ENCODE results near the gene SDK1.
A peak's percentile ranks its signal among the peaks of the same experiment; 100 is the strongest.

SDK1 gene

GRCh38 chr7:4177001-4177400, 875.9 kb downstream of the SDK1 start:
- DNase-seq: no peak
- in situ Hi-C loops (cut with HindIII; ENCODE audit: low pct_ligation_motif_present, low pct_unique_long_range_greater_than_20kb, low sequenced_read_pairs): no loop called here

DNA sequence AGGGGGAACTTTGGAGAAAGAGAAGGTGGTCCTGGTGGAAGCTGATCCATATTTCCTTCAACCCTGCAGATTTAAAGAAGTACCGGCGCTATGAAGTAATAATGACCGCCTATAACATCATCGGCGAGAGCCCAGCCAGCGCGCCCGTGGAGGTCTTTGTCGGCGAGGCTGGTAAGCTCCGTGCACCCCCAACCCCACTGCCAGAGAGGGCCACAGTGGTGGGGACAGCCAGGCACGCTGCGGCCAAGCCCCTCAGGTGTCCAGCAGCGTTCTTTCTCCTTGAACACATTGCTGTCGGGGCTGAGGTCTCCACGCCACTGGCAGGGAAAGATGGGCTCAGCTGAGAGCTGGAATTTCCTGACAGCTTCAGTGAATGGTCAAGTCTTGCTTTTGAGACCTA, 877.4 kb downstream of the SDK1 start:
- DNase-seq: no peak
- in situ Hi-C loops (cut with HindIII; ENCODE audit: low pct_ligation_motif_present, low pct_unique_long_range_greater_than_20kb, low sequenced_read_pairs): no loop called here

DNA sequence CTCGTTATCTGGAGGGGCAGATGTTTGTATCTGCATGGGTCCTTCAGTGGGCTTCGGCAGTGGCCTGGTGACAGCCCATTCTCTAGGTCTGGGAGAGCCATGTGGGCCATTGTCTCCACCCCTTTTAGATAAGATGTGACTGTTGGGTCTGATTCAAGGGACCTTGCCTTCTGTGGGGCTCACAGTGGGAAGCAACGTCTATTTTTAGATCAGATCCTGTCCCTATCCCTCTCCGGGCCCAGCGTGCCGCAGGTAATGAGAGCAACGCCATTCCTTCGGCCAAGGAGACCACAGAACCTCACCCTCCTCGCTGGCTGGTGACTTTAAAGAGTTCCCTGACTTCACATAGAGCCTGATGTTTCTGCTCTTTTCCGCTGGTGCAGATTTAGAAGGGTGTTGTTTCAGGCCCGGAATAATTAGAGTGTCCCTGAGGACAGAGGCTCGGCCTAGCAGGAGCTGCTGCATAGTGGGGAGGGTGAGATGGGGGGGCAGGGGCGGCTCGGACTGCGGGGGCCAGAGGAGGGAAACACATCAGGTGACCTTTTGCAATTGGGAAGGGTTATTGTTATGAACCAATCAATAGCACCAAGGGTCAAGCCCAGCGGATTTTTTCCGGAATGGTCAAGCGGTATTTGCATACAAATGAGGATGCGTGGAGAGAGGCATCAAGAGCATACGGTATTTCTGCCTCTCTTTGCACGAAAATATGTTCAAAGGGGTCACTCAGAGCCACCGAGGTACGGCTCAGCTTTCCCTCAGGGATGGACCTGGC, 878.0 kb downstream of the SDK1 start:
- in situ Hi-C loops (cut with HindIII; ENCODE audit: low pct_ligation_motif_present, low pct_unique_long_range_greater_than_20kb, low sequenced_read_pairs): no loop called here
- DNase-seq: no peak

DNA sequence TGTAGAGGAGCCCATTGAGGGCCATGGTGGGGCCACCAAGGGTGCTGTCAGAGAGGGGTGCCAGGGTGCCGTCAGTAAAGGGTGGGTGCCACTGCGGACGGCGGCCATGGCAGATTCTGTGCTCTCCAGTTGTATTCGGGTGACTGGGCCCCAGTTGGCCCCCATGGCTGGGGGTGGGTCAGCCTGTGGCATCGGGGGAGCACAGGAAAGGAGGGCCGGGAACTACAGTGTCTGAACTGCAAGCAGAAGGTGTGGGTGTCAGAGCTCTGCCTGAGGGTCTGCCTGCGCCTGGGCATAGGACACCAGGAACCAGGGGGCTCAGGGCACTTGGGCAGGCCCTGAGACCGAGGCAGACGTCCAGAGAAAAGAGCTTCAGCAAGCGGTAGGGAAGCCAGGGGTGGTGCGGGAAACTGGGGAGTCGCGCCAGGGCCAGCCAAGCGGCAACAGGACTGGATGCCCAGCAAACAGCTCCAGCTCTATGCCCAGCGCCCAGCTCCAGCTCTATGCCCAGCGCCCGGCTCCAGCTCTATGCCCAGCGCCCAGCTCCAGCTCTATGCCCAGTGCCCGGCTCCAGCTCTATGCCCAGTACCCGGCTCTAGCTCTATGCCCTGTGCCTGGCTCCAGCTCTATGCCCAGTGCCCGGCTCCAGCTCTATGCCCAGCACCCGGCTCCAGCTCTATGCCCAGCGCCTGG, 878.8 kb downstream of the SDK1 start:
- no peak for DNase-seq
- in situ Hi-C loops (cut with HindIII; ENCODE audit: low pct_ligation_motif_present, low pct_unique_long_range_greater_than_20kb, low sequenced_read_pairs): no loop called here

DNA sequence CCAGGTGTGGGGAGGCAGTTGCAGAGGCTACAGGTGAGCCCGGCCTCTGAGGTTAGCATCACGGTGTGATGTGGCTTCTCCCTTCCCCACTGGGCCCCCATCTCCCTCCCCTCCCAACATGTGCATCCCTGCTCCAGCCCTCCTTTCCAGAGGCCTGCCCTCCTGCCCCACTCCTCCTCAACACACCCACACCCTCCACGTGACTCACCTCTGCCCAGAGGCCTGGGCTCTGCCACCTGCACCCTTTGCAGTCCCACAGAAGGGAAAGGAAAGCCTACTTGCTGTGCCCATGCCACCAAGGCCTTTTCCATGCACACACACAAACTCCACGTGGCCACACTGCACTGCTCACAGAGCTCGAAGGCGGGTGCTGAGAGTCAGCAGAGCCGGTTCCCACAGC, 880.4 kb downstream of the SDK1 start:
- in situ Hi-C loops (cut with HindIII; ENCODE audit: low pct_ligation_motif_present, low pct_unique_long_range_greater_than_20kb, low sequenced_read_pairs): no loop called here
- DNase-seq: no peak

DNA sequence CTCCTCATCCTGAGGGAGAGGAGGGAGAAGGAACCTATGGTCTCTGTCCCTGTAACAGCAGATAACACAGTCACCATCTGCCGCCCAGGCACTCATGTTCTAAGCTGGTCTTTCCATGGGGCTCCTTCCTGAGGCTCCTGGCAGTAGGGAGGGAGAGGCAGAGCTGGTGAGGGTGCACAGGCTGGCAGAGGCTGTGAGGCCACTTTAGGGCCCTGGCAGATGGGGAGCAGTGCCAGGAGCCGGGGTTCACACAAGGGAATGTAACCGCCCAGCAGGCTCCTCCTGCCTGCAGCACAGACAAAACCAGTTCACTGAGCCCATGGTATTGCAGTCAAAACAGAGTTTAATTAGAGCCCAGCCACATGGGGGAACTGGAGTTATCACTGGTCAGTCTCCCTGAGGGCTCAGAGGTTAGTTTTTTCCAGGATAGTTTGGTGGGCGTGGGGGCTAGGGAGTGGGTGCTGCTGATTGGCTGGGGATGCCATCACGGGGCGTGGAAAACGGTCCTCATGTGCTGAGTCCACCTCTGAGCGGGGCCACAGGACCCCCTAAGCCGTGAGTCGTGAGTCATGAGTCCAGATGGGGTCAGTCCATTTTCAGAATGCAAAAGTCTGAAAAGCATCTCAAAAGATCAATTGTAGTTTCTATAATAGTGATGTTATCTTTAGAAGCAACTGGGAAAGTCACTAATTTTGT, 881.7 kb downstream of the SDK1 start:
- in situ Hi-C loops (cut with HindIII; ENCODE audit: low pct_ligation_motif_present, low pct_unique_long_range_greater_than_20kb, low sequenced_read_pairs): no loop called here
- DNase-seq: no peak

GRCh38 chr7:4184653-4185052, 883.6 kb downstream of the SDK1 start:
- no peak for DNase-seq
- in situ Hi-C loops (cut with HindIII; ENCODE audit: low pct_ligation_motif_present, low pct_unique_long_range_greater_than_20kb, low sequenced_read_pairs): no loop called here

- DNase-seq: no peak
- in situ Hi-C loops (cut with HindIII; ENCODE audit: low pct_ligation_motif_present, low pct_unique_long_range_greater_than_20kb, low sequenced_read_pairs): no loop called here
Observed at GRCh38 chr7:4185136-4185535, 884.1 kb downstream of the SDK1 start.

DNA sequence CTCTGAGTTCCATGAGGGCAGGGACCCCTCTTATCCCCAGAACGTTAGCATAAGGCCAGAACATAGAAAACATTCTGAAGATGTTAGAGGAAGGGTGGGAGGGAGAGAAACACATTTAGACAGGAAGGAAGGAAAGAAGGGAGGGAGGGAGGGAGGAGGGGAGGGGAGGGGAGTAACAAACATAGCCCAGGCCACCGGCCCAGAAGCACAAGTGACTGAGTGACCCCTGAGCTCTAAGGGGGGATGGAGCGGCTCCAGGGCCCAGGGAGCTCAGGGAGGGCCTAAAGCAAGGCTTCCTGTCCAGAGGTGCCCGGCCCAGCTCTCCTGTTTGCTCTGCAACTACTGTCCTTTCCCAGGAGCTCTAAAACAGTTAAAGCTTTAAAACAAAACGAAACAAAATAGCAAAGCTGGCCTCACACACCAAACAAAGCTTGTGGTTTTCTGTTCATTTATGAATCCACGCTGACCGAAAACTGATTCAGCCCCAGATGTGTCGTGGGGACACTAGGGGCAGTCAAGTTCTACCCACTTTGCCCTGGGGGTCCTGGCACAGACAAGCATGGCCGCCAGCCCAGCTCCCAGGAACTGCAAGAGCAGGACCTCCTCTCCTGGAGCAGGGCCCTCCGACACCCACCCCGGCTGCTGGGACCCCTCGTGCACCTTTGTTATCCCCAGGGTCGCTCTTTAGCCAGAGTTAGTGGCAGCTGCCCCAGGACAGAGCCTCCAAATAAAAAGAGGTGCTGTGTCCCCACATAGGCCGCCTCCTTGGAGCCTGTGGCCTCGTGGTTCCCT, 884.9 kb downstream of the SDK1 start:
- in situ Hi-C loops (cut with HindIII; ENCODE audit: low pct_ligation_motif_present, low pct_unique_long_range_greater_than_20kb, low sequenced_read_pairs): no loop called here

GRCh38 chr7:4186513-4186780, 885.4 kb downstream of the SDK1 start:
- no peak for DNase-seq
- in situ Hi-C loops (cut with HindIII; ENCODE audit: low pct_ligation_motif_present, low pct_unique_long_range_greater_than_20kb, low sequenced_read_pairs): no loop called here

More for the DNA sequence above, 884.9 kb downstream of the SDK1 start:
- DNase-seq: no peak

DNA sequence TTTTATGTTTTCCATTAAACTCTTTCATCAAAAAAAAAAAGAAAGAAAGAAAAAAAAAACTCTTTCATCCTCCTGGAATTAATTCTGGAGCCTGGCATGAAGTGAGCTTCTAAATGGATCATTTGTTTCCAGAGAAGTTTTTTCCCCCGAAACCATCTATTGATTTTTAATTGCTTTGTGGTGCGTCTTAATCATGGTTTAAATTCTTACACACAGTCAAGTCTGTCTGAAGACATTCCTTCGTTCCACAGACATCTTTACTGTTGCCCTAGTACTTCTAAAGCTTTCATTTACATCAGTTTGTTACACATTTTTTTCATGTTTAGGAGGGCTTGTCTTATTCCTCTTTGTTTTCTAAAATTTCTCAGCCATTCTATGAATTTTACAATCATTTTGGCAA, 887.6 kb downstream of the SDK1 start:
- in situ Hi-C loops (cut with HindIII; ENCODE audit: low pct_ligation_motif_present, low pct_unique_long_range_greater_than_20kb, low sequenced_read_pairs): no loop called here

GRCh38 chr7:4189131-4189570, 888.1 kb downstream of the SDK1 start:
- in situ Hi-C loops (cut with HindIII; ENCODE audit: low pct_ligation_motif_present, low pct_unique_long_range_greater_than_20kb, low sequenced_read_pairs): no loop called here
- DNase-seq: peak; percentile 89

More for the DNA sequence above, 887.6 kb downstream of the SDK1 start:
- no peak for DNase-seq

- in situ Hi-C loops (cut with HindIII; ENCODE audit: low pct_ligation_motif_present, low pct_unique_long_range_greater_than_20kb, low sequenced_read_pairs): no loop called here
- DNase-seq: peak; percentile 31
Observed at GRCh38 chr7:4190010-4190981, 889.2 kb downstream of the SDK1 start.

DNA sequence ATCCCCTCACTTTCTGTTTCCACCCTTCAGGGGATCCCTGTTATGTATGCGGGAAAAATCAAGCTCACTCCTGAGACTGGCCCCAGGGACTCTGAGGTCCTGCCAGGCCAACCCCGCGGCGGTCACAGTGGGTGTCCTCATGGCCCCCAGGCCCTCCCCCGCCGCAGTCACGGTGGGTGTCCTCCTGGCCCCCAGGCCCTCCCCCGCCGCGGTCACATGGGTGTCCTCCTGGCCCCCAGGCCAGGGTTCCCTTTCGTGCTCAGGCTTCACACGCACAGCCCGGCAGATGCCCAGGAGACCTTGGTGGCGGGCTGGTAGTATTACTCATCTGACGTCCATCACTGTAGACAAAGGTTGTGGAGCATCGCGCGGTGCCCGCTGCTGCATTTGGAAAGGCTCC, 890.0 kb downstream of the SDK1 start:
- in situ Hi-C loops (cut with HindIII; ENCODE audit: low pct_ligation_motif_present, low pct_unique_long_range_greater_than_20kb, low sequenced_read_pairs): no loop called here
- DNase-seq: no peak

- DNase-seq: no peak
- in situ Hi-C loops (cut with HindIII; ENCODE audit: low pct_ligation_motif_present, low pct_unique_long_range_greater_than_20kb, low sequenced_read_pairs): no loop called here
Observed at GRCh38 chr7:4191525-4191924, 890.5 kb downstream of the SDK1 start.

GRCh38 chr7:4195660-4196059, 894.6 kb downstream of the SDK1 start:
- in situ Hi-C loops (cut with HindIII; ENCODE audit: low pct_ligation_motif_present, low pct_unique_long_range_greater_than_20kb, low sequenced_read_pairs): no loop called here

GRCh38 chr7:4196121-4196819, 895.2 kb downstream of the SDK1 start:
- in situ Hi-C loops (cut with HindIII; ENCODE audit: low pct_ligation_motif_present, low pct_unique_long_range_greater_than_20kb, low sequenced_read_pairs): no loop called here
- no peak for DNase-seq

More at GRCh38 chr7:4195660-4196059, 894.6 kb downstream of the SDK1 start:
- no peak for DNase-seq

All from ACHN (cell line).